HL-60 (cell line): ENCODE results near the gene C19orf12.

Source experiments
- GABPA ChIP-seq: IDR thresholded peaks from 2 replicates; pipeline ENCODE4 v1.6.1; 2012; ENCODE audit warnings: low read depth
- POLR2AphosphoS5 ChIP-seq: IDR thresholded peaks from 2 replicates; pipeline ENCODE4 v1.6.1; 2012; ENCODE audit warnings: low read depth
- TF ChIP-seq, protein P1 (sequence below): IDR thresholded peaks from one replicate; pipeline ENCODE4 v1.5.1; 2011; ENCODE audit warnings: low read length, control low read depth, inconsistent platforms; ENCODE audit not compliant: insufficient read depth

DNA sequence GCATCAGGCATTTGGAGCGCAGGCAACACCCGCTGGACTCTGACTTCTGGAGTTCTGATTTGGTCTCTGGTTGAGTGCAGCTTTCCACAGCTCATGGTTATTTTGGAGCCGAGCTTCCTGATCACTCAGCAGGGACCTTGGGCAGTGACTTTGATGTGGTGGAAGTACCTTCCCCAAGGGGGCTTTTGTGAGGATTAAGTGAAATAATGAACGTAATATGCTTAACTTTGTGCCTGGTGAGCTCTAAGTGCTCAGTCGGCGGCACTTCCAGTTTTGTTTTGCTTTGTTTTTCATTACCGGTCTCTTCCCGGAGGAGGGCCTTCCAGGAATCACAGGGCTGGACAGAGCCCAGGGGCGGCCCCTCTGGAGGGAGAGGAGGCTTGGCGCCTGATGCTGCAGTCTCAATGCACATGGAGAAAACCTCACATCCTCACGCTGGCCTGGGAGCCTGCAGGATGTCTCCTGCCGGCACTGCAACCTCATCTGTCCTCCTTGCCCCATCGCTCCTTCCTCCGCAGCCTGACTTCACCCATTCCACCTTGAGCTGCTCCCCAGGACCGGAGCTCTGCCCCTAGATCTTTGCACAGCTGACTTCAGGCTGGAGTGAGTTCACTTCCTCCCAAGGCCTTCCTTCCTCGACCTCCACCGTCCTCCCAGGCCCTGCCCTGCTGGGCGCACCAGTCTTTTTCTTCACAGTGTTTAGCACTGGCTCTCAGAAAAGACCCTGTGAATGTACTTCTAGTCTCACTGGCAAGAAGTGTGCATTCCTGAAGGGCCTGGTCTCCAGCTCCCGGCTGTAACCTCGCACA lies 48.3 kb downstream of the C19orf12 start:
- TF ChIP-seq, protein P1, sequence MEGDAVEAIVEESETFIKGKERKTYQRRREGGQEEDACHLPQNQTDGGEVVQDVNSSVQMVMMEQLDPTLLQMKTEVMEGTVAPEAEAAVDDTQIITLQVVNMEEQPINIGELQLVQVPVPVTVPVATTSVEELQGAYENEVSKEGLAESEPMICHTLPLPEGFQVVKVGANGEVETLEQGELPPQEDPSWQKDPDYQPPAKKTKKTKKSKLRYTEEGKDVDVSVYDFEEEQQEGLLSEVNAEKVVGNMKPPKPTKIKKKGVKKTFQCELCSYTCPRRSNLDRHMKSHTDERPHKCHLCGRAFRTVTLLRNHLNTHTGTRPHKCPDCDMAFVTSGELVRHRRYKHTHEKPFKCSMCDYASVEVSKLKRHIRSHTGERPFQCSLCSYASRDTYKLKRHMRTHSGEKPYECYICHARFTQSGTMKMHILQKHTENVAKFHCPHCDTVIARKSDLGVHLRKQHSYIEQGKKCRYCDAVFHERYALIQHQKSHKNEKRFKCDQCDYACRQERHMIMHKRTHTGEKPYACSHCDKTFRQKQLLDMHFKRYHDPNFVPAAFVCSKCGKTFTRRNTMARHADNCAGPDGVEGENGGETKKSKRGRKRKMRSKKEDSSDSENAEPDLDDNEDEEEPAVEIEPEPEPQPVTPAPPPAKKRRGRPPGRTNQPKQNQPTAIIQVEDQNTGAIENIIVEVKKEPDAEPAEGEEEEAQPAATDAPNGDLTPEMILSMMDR, result no peak
- TF ChIP-seq POLR2AphosphoS5 (no peak), GABPA (no peak)
